Activated CD8-positive, alpha-beta T cell treated with anti-CD3 and anti-CD28 coated beads for 36 hours (primary cell): ENCODE measurements around the gene OAS2. TPM values are rescaled to one million over a fixed set of nuclear protein-coding genes. Genes with fewer than 3 reads are reported as not detected.
A peak's percentile ranks its signal among the peaks of the same experiment; 100 is the strongest.

Source experiments
- ATAC-seq: fragments of 200-7000 bp; cut with Tn5 transposase; one replicate; pipeline ENCODE4 v1.10.0; 2021; ENCODE audit warnings: mild to moderate bottlenecking, moderate library complexity
- CTCF ChIA-PET: fragments of 350-600 bp; sonication (Branson Sonifier 250); formaldehyde crosslinking; loops from one replicate; lab custom pipeline; 2021; ENCODE audit warnings: antibody characterized with exemption; lab: Charles Lee
- POLR2A ChIA-PET: fragments of 350-600 bp; sonication (Branson Sonifier 250); formaldehyde crosslinking; loops from one replicate; lab custom pipeline; 2021; ENCODE audit warnings: antibody characterized with exemption; lab: Charles Lee
- DNase-seq: peaks from one replicate; pipeline ENCODE4 v3.0.0-alpha.2; 2020
- H3K27ac Mint-ChIP-seq: one replicate; pipeline ENCODE4 v1.8.0; 2021; ENCODE audit warnings: mild to moderate bottlenecking, mixed read lengths
- H3K27me3 Mint-ChIP-seq: one replicate; pipeline ENCODE4 v1.8.0; 2021; ENCODE audit warnings: mixed read lengths
- H3K36me3 Mint-ChIP-seq: one replicate; pipeline ENCODE4 v1.8.0; 2021; ENCODE audit warnings: low read depth, mixed read lengths
- H3K4me1 Mint-ChIP-seq: one replicate; pipeline ENCODE4 v1.8.0; 2021; ENCODE audit warnings: low read depth, mixed read lengths
- H3K4me3 Mint-ChIP-seq: one replicate; pipeline ENCODE4 v1.8.0; 2021; ENCODE audit warnings: mild to moderate bottlenecking, moderate library complexity, mixed read lengths
- H3K9me3 Mint-ChIP-seq: one replicate; pipeline ENCODE4 v1.8.0; 2021; ENCODE audit warnings: mixed read lengths
- CTCF ChIP-seq: fragments of 200-600 bp; IDR thresholded peaks from one replicate; pipeline ENCODE4 v1.8.0; 2022; ENCODE audit warnings: antibody characterized with exemption, mild to moderate bottlenecking
- intact Hi-C: fragments of 100-400 bp; cut with micrococcal nuclease; formaldehyde crosslinking; loops from one replicate; pipeline ENCODE4 v1.10.0; 2022
- total RNA-seq, 2 experiments: library from RNA; stranded (reverse); gene quantifications; one replicate each; pipeline ENCODE4 v1.2.3, GENCODE V29; 2021

OAS2 gene
- total RNA-seq, 2 experiments from 2014 or later: 95.7 to 104 TPM

- ChIA-PET POLR2A (interaction anchor here (0.6 to 4.4 kb wide), 3 partner anchors 30 to 99 kb away, joined by 3 to 28 read pairs (median 3); partner anchors contain the start of gene OAS2), CTCF (interaction anchor here (1.0 to 2.3 kb wide), 5 partner anchors 26 to 55 kb away, joined by 3 to 11 read pairs (median 6); partner anchors contain the start of genes OAS1 and OAS2)
- peak within 1 kb of the TSS; percentile 82 for H3K4me3 Mint-ChIP-seq
- no peaks in the 10 kb centered on the region for H3K27me3 Mint-ChIP-seq
- H3K36me3 Mint-ChIP-seq: no peaks in the 10 kb centered on the region
- H3K9me3 Mint-ChIP-seq: no peaks in the 10 kb centered on the region
- peaks cover 28% of the 10 kb centered on the region for H3K4me1 Mint-ChIP-seq
- H3K27ac Mint-ChIP-seq: peak within 1 kb of the TSS; percentile 84
- peak; percentile 68 for ATAC-seq
- TF ChIP-seq CTCF: no peak
- intact Hi-C loops: no loop called here
- peak; percentile 63 for DNase-seq
Observed at GRCh38 chr12:112937741-112938719, 40.3 kb upstream of the OAS2 start, which contains the start of gene OAS3. Gene OAS3, plus strand, starts transcription at chr12:112938474. Its CDS starts 57 bp downstream, at chr12:112938531.

- H3K27me3 Mint-ChIP-seq: no peaks in the 10 kb centered on the region
- peaks cover 28% of the 10 kb centered on the region for H3K4me1 Mint-ChIP-seq
- H3K9me3 Mint-ChIP-seq: no peaks in the 10 kb centered on the region
- TF ChIP-seq CTCF: no peak
- intact Hi-C loops: no loop called here
- POLR2A ChIA-PET: interaction anchor here (0.8 to 4.4 kb wide), 2 partner anchors 31 to 40 kb away, joined by 3 to 28 read pairs; partner anchors contain the start of gene OAS2
- H3K27ac Mint-ChIP-seq: peak overlapping the region; percentile 80
- CTCF ChIA-PET: interaction anchor here (1.4 to 2.3 kb wide), 2 partner anchors 27 to 40 kb away, joined by 3 to 11 read pairs; partner anchors contain the start of gene OAS2
- DNase-seq: no peak
- peak overlapping the region; percentile 82 for H3K4me3 Mint-ChIP-seq
- peak; percentile 8 for ATAC-seq
- no peaks in the 10 kb centered on the region for H3K36me3 Mint-ChIP-seq
Observed at GRCh38 chr12:112938751-112939150, 39.6 kb upstream of the OAS2 start.

- Mint-ChIP-seq H3K9me3 (no peaks in the 10 kb centered on the region), H3K27me3 (no peaks in the 10 kb centered on the region), H3K36me3 (peaks cover 3% of the 10 kb centered on the region), H3K4me3 (peak overlapping the region; percentile 82), H3K27ac (peak overlapping the region; percentile 84), H3K4me1 (peaks cover 25% of the 10 kb centered on the region)
- CTCF ChIA-PET: interaction anchor here (0.9 to 1.5 kb wide), 4 partner anchors 9 to 53 kb away, joined by 3 to 8 read pairs (median 6); no protein-coding TSS in a partner anchor
- peak; percentile 44 for ATAC-seq
- POLR2A ChIA-PET: interaction anchor here (0.6 to 4.4 kb wide), 5 partner anchors 25 to 67 kb away, joined by 3 to 28 read pairs (median 3); partner anchors contain the start of gene OAS2
- TF ChIP-seq CTCF: no peak
- intact Hi-C loops: no loop called here
- DNase-seq: peak; percentile 10
Observed at GRCh38 chr12:112939761-112940381, 38.4 kb upstream of the OAS2 start.

- TF ChIP-seq CTCF: no peak
- intact Hi-C loops: no loop called here
- ATAC-seq (no peak), DNase-seq (no peak)
- CTCF ChIA-PET: no interaction called here
- Mint-ChIP-seq H3K4me3 (no peak overlapping the region), H3K9me3 (no peaks in the 10 kb centered on the region), H3K4me1 (peaks cover 25% of the 10 kb centered on the region), H3K27me3 (no peaks in the 10 kb centered on the region), H3K27ac (no peak overlapping the region), H3K36me3 (peaks cover 4% of the 10 kb centered on the region)
- POLR2A ChIA-PET: interaction anchor here (4.4 kb wide), 1 partner anchor 37 kb away, joined by 28 read pairs; the partner anchor contains the start of gene OAS2
Observed at GRCh38 chr12:112941528-112942335, 36.6 kb upstream of the OAS2 start.
